WERI-Rb-1 (cell line): ENCODE results near the gene DENND11.

Experiments
- DNase-seq: peaks from one replicate; pipeline ENCODE4 v3.0.0-alpha.2; 2020
- H3K27ac ChIP-seq: fragments of 250-450 bp; sonication (Bioruptor Pico); 2 replicates; pipeline ENCODE4 v1.5.1; 2020; ENCODE audit warnings: mild to moderate bottlenecking, moderate library complexity
- H3K27me3 ChIP-seq: fragments of 250-450 bp; sonication (Bioruptor Pico); 2 replicates; pipeline ENCODE4 v1.5.1; 2021; ENCODE audit warnings: mild to moderate bottlenecking, low read depth, moderate library complexity; ENCODE audit not compliant: insufficient read depth, severe bottlenecking
- H3K36me3 ChIP-seq: fragments of 250-450 bp; sonication (Bioruptor Pico); 2 replicates; pipeline ENCODE4 v1.5.1; 2020; ENCODE audit warnings: mild to moderate bottlenecking, moderate library complexity
- H3K4me3 ChIP-seq: 2 replicates; pipeline ENCODE4 v1.5.1; 2011; ENCODE audit warnings: low read depth, mild to moderate bottlenecking, control low read depth, low read length
- H3K9me3 ChIP-seq: fragments of 250-450 bp; sonication (Bioruptor Pico); 2 replicates; pipeline ENCODE4 v1.5.1; 2021; ENCODE audit warnings: mild to moderate bottlenecking, moderate library complexity; ENCODE audit not compliant: severe bottlenecking
- TF ChIP-seq, protein P1 (sequence below): IDR thresholded peaks from 2 replicates; pipeline ENCODE4 v1.5.1; 2011; ENCODE audit warnings: low read depth, mild to moderate bottlenecking, control low read depth, inconsistent platforms, low read length

The DENND11 gene

DNA sequence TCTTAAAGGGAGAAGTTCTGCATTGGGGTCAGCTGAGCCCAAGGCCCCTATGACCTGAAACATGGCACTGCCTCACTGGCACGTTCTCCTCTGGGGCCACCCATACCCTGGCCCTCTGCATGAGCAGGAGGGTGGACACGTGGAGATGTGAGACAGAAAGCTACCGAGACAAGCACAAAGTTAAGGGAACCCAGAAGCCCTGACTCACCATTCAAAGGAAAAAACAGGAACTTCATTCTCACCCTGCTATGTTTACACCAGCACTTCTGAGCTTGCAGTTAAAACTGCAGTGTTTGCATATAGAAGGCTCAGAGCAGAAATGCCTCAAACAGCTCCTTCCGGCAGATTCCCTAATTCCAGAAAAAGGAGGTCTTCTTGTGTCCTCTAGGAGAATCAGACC, 41.7 kb downstream of the DENND11 start:
- TF ChIP-seq, protein P1, sequence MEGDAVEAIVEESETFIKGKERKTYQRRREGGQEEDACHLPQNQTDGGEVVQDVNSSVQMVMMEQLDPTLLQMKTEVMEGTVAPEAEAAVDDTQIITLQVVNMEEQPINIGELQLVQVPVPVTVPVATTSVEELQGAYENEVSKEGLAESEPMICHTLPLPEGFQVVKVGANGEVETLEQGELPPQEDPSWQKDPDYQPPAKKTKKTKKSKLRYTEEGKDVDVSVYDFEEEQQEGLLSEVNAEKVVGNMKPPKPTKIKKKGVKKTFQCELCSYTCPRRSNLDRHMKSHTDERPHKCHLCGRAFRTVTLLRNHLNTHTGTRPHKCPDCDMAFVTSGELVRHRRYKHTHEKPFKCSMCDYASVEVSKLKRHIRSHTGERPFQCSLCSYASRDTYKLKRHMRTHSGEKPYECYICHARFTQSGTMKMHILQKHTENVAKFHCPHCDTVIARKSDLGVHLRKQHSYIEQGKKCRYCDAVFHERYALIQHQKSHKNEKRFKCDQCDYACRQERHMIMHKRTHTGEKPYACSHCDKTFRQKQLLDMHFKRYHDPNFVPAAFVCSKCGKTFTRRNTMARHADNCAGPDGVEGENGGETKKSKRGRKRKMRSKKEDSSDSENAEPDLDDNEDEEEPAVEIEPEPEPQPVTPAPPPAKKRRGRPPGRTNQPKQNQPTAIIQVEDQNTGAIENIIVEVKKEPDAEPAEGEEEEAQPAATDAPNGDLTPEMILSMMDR: no peak
- no peak for DNase-seq

DNA sequence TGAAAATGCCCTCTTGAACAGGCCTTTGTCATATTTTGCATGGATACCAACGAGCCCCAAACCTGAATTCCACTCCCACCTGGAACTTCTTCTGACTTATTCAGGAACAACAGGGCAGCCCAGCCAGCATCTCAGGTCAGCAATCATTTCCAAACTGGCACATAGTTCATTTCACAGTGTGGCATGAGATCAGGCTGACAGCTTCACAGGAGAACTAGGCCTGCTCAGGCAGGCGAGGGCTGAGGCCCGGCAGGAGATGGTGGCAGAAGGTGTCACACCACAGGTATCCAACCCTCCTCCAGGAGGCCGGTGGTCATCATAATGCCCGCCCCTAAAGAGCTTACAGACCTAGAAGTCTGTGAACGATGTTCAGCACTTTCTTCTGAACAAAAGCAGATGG, 42.5 kb downstream of the DENND11 start:
- Histone ChIP-seq H3K9me3 (no peaks in the 10 kb centered on the region), H3K27me3 (no peaks in the 10 kb centered on the region), H3K4me3 (no peak overlapping the region), H3K27ac (no peak overlapping the region), H3K36me3 (no peaks in the 10 kb centered on the region)
- no peak for DNase-seq
- TF ChIP-seq, protein P1: no peak

More for the DNA sequence above, 41.7 kb downstream of the DENND11 start:
- H3K27ac ChIP-seq: no peak overlapping the region
- no peaks in the 10 kb centered on the region for H3K36me3 ChIP-seq
- no peaks in the 10 kb centered on the region for H3K27me3 ChIP-seq
- no peak overlapping the region for H3K4me3 ChIP-seq
- H3K9me3 ChIP-seq: no peaks in the 10 kb centered on the region

DNA sequence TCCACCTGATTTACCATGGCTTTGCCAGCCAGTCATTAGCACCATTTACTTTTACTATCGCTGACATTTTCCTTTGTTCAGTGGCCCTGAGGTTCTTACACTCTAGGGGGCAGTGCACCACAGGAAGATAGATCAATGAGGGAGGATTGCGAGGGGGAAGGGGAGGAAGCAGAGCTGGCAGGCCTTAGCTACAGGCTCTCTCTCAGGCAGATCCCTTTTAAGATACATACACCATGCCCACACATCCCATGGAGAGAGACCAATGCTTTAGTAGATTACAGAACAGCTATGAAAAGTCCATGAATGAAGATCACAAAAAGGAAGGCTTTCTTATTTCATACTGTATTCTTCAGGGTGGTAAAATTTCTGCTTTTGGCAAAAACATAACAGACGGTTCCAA, 47.4 kb downstream of the DENND11 start:
- Histone ChIP-seq H3K27me3 (no peaks in the 10 kb centered on the region), H3K27ac (no peak overlapping the region), H3K4me3 (no peak overlapping the region), H3K9me3 (no peaks in the 10 kb centered on the region), H3K36me3 (peaks cover 6% of the 10 kb centered on the region)
- TF ChIP-seq, protein P1: peak; percentile 72
- peak; percentile 79 for DNase-seq

DNA sequence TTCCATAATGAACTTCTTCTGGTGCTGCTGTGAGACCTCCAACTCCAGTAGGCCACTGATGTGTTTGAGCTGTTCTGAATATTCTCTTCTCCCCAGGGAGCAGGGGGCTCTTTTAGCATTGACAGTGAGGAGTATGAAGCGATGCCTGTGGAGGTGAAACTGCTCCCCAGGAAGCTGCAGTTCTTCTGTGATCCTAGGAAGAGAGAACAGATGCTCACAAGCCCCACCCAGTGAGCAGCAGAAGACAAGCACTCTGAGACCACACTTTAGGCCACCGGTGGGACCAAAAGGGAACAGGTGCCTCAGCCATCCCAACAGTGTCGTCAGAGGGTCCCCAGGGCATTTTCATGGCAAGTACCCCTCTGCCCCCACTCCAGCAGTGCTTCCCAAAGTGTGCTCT, 49.3 kb downstream of the DENND11 start:
- Histone ChIP-seq H3K4me3 (no peak overlapping the region), H3K9me3 (no peaks in the 10 kb centered on the region), H3K27me3 (no peaks in the 10 kb centered on the region), H3K27ac (no peak overlapping the region), H3K36me3 (peaks cover 8% of the 10 kb centered on the region)
- DNase-seq: no peak
- TF ChIP-seq, protein P1: no peak
